GM21515 (cell line): ENCODE results near the gene RPL26.

Source experiments
- ATAC-seq: cut with Tn5 transposase; IDR thresholded peaks from one replicate; pipeline ENCODE4 v1.9.1; 2021; ENCODE audit not compliant: unreplicated experiment

Gene RPL26

DNA sequence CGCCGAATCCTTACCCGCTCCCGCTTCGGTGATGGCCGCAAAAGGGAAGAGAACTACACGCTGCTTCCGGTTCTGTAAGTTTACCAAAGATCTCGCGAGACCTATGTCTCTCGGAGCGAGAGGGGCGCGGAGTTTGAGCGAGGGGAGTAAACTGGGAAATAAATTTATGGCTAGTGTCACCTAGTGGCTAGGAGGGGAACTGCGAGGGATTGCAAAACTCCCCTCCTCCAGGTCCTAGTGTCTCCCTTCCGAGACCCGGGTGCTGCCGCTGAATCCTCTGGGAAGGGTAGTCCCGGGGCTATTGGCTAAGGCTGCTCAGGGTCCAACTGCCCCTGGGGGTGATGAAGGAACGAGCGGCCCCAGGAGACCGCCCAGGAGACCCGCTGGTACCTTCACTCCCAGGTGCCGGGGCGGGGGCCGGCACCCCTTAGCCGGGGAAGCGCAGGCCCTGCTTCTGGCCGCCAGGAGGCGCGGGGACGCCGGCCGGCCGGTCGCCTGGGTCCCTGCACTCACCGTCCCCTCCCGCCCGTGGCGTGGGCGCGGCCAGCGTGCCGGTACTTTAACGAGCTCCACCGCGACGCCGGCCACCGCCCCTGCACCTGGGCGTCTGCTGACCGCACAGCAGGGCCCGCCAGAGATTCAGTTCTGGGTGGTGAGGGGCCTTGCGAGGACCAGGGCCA lies at the start of gene RPL26:
Gene RPL26 (minus strand): TSS at position 51 of the 680 bp plus-strand sequence. CDS start 883 bp downstream, outside the sequence.
- peak; percentile 81 for ATAC-seq

- no peak for ATAC-seq
Observed at GRCh38 chr17:8430966-8431365, 48.0 kb upstream of the RPL26 start.

DNA sequence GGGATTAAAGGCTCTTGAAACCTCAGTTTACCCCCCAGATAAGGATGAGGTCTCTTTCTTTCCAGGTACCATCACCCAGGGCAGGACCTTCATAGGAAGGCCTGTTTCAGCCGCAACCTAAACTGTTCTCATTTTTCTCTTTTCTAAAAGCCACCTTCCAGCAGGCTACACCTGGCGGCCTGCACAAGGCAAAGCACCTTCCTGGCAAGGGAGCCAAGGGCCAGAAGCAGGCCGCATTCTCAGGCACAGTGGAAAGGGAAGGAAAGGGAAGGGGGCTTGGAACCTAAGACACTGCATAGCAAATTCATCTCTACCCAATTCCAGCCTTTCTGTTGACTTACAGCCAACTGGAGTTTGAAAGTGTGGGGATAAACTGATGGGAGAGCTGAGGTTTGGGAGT lies 43.8 kb upstream of the RPL26 start:
- no peak for ATAC-seq

DNA sequence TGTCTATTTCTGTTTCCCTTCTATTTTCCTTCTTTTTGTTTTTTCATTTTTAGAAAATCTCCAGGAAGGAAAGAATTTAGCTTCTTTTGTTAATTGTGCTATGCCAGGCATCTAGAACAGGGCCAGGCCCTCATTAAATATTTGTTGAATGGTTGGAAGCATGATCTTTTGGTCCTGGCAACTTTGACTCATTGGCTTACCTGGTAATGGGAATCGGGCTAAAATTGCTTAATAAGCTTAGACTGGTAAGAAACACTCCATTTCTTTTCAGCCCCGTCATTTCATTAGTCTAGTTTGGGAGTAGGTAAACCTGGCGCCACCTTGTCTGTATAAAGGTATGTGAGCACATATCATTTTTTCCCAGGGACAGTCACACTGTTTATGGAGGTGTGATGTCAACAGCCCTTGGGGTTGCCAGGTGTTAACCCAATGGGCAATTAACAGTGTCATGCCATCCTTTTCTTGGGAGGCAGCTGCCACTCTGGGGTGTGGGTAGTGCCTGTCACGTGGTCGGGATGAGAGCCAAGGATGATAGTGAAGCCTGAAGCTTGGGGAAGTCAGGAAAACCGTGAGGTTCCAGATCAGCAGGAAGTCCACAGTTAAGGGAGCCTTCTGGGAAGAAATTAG lies 43.2 kb upstream of the RPL26 start:
- ATAC-seq, result no peak

DNA sequence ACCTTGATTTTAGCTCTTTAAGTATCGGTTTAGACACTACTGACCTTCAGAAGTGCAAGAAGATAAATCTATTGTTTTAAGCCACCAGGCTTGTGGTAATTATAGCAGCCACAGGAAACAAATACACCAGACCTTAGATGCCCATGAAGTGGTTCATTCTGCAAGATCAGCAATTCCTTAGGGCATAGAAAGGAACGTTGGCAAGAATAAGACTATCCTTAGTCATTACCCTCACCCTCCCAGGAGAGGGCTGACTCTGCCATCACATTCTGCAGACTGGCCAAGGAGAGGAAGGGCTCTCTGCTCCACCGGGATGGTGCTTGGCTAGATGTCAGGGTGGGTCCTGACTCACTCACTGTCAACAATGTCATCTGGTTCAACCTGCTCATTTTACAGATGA lies 38.6 kb upstream of the RPL26 start:
- ATAC-seq, result no peak

- no peak for ATAC-seq
Observed at GRCh38 chr17:8420041-8420934, 37.3 kb upstream of the RPL26 start.

DNA sequence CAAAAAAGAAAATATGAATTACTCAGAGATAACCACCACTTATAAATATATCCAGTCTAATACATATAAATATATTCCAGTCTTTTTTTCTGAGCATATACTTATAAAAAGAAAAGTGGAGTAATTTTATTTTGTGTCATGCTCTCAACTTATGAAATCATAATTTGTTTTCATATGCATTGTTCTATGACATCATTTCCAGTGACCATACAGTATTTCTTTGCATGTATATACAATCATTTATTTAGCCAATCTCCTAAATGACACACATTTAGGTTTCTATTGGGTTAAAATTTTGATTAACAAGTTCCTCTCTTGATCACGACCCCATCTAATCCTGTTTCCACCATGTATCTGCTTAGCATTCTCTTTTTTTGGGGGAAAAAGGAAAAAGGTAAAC lies 36.3 kb upstream of the RPL26 start:
- no peak for ATAC-seq

- ATAC-seq, result no peak
Observed at GRCh38 chr17:8418471-8418870, 35.5 kb upstream of the RPL26 start.

DNA sequence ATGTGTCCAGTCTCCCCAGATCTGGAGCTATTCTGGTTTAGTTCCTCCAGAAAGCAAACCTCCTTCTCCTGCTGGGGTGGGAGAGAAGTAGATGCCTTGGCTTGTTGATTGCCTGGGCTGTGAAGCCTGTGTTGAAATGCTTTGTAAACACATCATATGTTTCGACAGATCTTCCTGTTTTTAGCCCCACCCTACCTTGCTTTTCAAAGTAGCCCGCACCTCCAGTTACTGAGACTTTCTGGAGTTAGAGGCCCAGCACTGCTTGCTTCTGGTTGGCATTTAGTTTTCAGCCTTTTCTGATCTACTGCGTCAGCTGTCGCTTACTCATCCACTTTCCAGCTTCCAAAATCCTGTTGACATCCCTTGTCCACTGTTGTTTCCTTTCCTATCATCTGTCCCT lies 34.8 kb upstream of the RPL26 start:
- no peak for ATAC-seq

DNA sequence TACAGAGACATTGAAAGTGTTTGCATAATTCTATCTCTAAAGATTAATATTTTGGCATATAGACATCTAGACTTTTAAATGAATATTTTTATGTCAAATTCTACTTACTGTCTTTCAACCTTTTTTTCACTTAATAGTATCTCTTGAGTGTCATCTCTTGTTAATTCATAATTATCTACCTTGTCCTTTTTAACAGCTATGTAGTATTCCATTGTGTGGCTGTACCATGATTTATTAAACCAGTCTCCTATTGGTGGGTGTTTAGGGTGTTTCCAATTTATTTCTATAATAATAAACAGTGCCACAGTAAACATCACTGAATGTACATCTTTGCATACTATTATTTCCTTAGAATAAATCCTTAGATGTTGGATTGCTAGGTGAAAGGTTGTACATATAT lies 30.9 kb upstream of the RPL26 start:
- ATAC-seq, result no peak

- ATAC-seq, result no peak
Observed at GRCh38 chr17:8413328-8413727, 30.3 kb upstream of the RPL26 start.

GRCh38 chr17:8412089-8412488 lies 29.1 kb upstream of the RPL26 start:
- no peak for ATAC-seq

GRCh38 chr17:8410883-8411238 lies 27.9 kb upstream of the RPL26 start:
- ATAC-seq, result no peak

GRCh38 chr17:8409966-8410882 lies 27.2 kb upstream of the RPL26 start:
- ATAC-seq, result no peak

GRCh38 chr17:8408371-8408770 lies 25.4 kb upstream of the RPL26 start:
- no peak for ATAC-seq

DNA sequence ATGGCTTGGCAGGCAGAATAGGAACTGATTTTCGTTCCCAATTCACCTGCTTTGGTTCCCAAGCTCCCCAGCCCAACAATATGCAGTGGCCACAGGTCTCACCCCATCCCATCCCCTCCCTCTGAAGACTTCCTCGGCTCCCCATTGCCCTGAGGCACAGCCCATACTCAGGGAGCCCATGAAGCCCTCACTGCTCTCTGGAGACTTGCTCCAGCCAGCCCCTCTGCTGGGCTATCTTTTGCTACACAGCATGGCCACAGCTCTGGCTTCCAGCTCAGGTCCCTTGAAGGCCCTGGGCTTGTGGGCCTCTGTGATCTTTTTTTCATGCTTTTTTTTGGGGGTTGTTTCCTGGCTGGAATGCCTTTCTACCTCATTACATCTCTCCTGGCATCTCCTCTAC lies 23.2 kb upstream of the RPL26 start:
- ATAC-seq, result no peak

DNA sequence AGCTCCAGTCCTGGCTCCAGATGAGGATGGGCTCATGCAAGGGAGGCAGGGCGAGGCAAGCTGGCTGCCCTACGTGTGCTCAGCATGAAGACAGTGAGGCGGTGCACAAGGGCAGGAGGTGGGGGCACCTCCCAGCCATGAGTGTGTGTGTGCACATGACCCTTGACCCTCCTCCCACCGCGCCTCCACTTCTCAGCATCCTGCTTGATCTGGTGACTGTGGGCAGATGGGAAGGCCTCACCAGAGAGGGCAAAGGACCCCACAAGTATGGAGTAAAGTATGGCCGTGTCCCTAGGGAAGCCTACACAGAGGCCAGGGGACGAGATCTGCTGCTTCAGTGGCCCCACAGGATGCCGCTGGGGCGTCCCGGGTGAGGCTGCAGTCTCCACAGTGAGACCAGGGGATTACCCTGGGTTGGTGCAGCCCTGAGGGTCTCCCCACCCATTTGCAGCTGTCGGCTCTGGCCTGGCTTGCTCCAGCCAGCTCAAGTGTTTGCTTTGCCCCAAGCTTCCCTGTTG lies 22.6 kb upstream of the RPL26 start:
- ATAC-seq, result no peak

DNA sequence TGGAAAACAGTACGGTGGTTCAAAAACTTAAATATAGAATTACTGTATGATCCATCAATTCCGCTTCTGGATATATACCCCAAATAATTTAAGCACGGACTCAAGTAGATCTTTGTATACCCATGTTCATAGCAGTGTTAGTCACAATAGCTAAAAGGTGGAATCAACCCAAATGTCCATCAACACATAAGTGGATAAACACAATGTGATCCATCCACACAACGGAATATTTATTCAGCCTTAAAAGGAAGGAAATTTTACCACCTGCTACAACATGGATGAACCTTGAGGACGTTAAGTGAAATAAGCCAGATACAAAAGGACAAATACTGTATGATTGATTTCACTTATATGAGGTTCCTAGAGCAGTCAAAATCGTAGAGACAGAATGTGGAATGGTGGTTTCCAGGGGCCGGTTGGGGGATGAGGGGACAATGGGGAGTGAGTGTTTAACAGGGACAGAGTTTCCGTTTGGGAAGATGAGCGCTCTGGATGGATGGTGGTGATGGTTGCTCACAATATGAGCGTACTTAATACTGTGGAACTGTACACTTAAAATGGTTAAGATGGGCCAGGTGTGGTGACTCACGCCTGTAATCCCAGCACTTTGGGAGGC lies 20.0 kb upstream of the RPL26 start:
- ATAC-seq, result no peak

GRCh38 chr17:8401107-8401506 lies 18.1 kb upstream of the RPL26 start:
- ATAC-seq, result no peak

DNA sequence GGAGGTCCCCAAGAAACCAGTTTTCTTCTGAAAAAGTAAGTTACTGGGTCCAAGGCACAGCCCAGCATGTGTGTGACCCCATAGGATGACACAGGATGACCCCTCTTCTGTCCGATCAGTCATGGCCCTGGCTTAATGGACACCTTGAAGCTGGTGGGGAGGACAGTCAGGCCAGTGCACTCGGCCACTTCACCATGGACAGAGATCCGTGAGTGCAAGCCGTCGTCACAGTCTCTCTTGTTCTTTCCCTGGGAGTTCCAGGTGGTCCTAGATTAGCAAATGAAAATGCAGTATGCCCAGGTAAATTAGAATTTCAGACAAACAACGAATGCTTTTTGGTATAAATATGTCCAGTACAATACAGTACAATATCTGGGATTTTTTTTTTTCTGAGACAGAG lies 16.0 kb upstream of the RPL26 start:
- no peak for ATAC-seq
